K562 (cell line): ENCODE measurements around the gene HRG. TPM values are rescaled to one million over a fixed set of nuclear protein-coding genes. Genes with fewer than 3 reads are reported as not detected.
A peak's percentile ranks its signal among the peaks of the same experiment; 100 is the strongest.

Source experiments
- ATAC-seq: fragments of 200-7000 bp; cut with Tn5 transposase; 3 replicates; pipeline ENCODE4 v1.9.1; 2020; ENCODE audit warnings: moderate library complexity
- BruUV-seq: library from RNA; stranded (reverse); fragments of 400-500 nt; replicated peaks from 2 replicates; lab custom pipeline; 2021; lab: Mats Ljungman, UMichigan
- CTCF ChIA-PET: fragments of 300-600 bp; formaldehyde crosslinking; extraction: SDS; loops from one replicate; lab custom pipeline; 2021; ENCODE audit warnings: low intra/inter-chr PET ratio; lab: Yijun Ruan, JAX
- POLR2A ChIA-PET: fragments of 300-600, 350-650 bp; sonication (Branson Sonifier 250); formaldehyde crosslinking; extraction: SDS; loops from one replicate; lab custom pipeline; 2021; ENCODE audit warnings: antibody characterized with exemption, inconsistent platforms; lab: Yijun Ruan, JAX
- DNase-seq, 4 experiments: peaks; one replicate each; pipeline versions ENCODE4 v3.0.0 to v3.0.0-alpha.2; 2011 to 2018; ENCODE audit warnings: low spot score in 3 of 4, mixed read lengths in 3 of 4; ENCODE audit errors: extremely low read depth in 1 of 4
- FAIRE-seq: peaks from 2 replicates; lab custom pipeline; 2011; peaks lifted over from hg19 to GRCh38; lab: Jason Lieb, UNC
- H2AFZ ChIP-seq: 2 replicates; pipeline ENCODE4 v1.6.0; 2011; ENCODE audit warnings: low read depth, low read length, control low read depth, inconsistent platforms
- H3K27ac ChIP-seq: fragments of 200-600 bp; 3 replicates; pipeline ENCODE4 v1.8.0; 2011; ENCODE audit warnings: low read depth, mild to moderate bottlenecking, control low read depth, inconsistent platforms, low read length, moderate library complexity, mixed read lengths; ENCODE audit errors: extremely low read depth
- H3K27me3 ChIP-seq, 2 experiments: fragments of 300-600 bp in 1 of 2; 2 replicates in 1 of 2; 3 replicates in 1 of 2; pipeline versions ENCODE4 v1.6.0 to v1.8.0; 2011; ENCODE audit warnings: inconsistent platforms in 2 of 2, low read length in 2 of 2, mild to moderate bottlenecking in 1 of 2, mixed read lengths in 1 of 2, moderate library complexity in 1 of 2; ENCODE audit not compliant: control insufficient read depth in 2 of 2, insufficient read depth in 2 of 2
- H3K36me3 ChIP-seq: fragments of 300-600 bp; 3 replicates; pipeline ENCODE4 v1.8.0; 2011; ENCODE audit warnings: mild to moderate bottlenecking, low read length, inconsistent platforms; ENCODE audit not compliant: control insufficient read depth, insufficient read depth
- H3K4me1 ChIP-seq, 2 experiments: fragments of 200-600 bp in 1 of 2; replicated peaks in 1 of 2; 2 replicates in 1 of 2; 3 replicates in 1 of 2; pipeline versions ENCODE4 v1.5.1 to v1.8.0; 2011; ENCODE audit warnings: inconsistent platforms in 2 of 2, low read length in 2 of 2, mild to moderate bottlenecking in 1 of 2, mixed read lengths in 1 of 2, moderate library complexity in 1 of 2; ENCODE audit not compliant: control insufficient read depth in 2 of 2, insufficient read depth in 2 of 2
- H3K4me2 ChIP-seq: 2 replicates; pipeline ENCODE4 v1.6.1; 2011; ENCODE audit warnings: low read length, control low read depth, inconsistent platforms, mixed read lengths; ENCODE audit not compliant: insufficient read depth
- H3K4me3 ChIP-seq: fragments of 200-600 bp; sonication (generic), shearing (Covaris generic); 2 replicates; pipeline ENCODE4 v1.5.1; 2016; ENCODE audit warnings: control low read depth, inconsistent platforms
- H3K79me2 ChIP-seq: fragments of 200-600 bp; 3 replicates; pipeline ENCODE4 v1.8.0; 2011; ENCODE audit warnings: low read length, inconsistent platforms; ENCODE audit not compliant: control insufficient read depth, insufficient read depth
- H3K9ac ChIP-seq, 2 experiments: 2 replicates each; pipeline versions ENCODE4 v1.6.0 to v1.6.1; 2011; ENCODE audit warnings: low read depth in 2 of 2, low read length in 2 of 2, control low read depth in 1 of 2, inconsistent platforms in 1 of 2, mild to moderate bottlenecking in 1 of 2, mixed read lengths in 1 of 2; ENCODE audit not compliant: insufficient read depth in 1 of 2
- H3K9me1 ChIP-seq: one replicate; pipeline ENCODE4 v1.6.0; 2011; ENCODE audit warnings: inconsistent platforms, mild to moderate bottlenecking, low read length, moderate library complexity; ENCODE audit not compliant: control insufficient read depth, insufficient read depth
- H3K9me3 ChIP-seq: replicated peaks from 2 replicates; pipeline ENCODE4 v1.5.1; 2011; ENCODE audit warnings: low read depth, low read length, inconsistent platforms; ENCODE audit not compliant: control insufficient read depth, insufficient read depth
- H4K20me1 ChIP-seq: replicated peaks from 2 replicates; pipeline ENCODE4 v1.6.1; 2011; ENCODE audit warnings: low read length, inconsistent platforms, mixed read lengths; ENCODE audit not compliant: control insufficient read depth, insufficient read depth
- CBFA2T3 ChIP-seq: fragments of 450-650 bp; IDR thresholded peaks from 2 replicates; pipeline ENCODE4 v1.6.1; 2017
- CEBPB ChIP-seq: fragments of 450-650 bp; IDR thresholded peaks from 2 replicates; pipeline ENCODE4 v1.6.1; 2016; ENCODE audit warnings: missing genetic modification characterization, missing compliant biosample characterization
- CHD2 ChIP-seq: IDR thresholded peaks from 2 replicates; pipeline ENCODE4 v1.6.1; 2011; ENCODE audit warnings: low read depth, low read length
- ZNF197 ChIP-seq: fragments of 200-800 bp; sonication (Bioruptor generic); IDR thresholded peaks from 2 replicates; pipeline ENCODE4 v1.6.1; 2016; ENCODE audit warnings: low read depth, missing genetic modification characterization, missing compliant biosample characterization
- ZNF41 ChIP-seq: fragments of 250-450 bp; sonication (Bioruptor Pico); conservative IDR thresholded peaks from 2 replicates; pipeline ENCODE4 v1.4.0; 2020; ENCODE audit warnings: mild to moderate bottlenecking
- ZNF518B ChIP-seq: fragments of 250-450 bp; sonication (Bioruptor Pico); IDR thresholded peaks from 2 replicates; pipeline ENCODE4 v1.5.0; 2021; ENCODE audit warnings: mild to moderate bottlenecking, moderate library complexity
- WGBS: fragments of 100-300 bp; shearing (Covaris generic); methylation state at CpG from one replicate; pipeline ENCODE4 v1.1.6; 2016; ENCODE audit warnings: low coverage, mixed read lengths; ENCODE audit not compliant: insufficient coverage; ENCODE audit errors: missing lambda C conversion rate; 5-methylcytosine and 5-hydroxymethylcytosine counted together
- in situ Hi-C: fragments of 300-500 bp; cut with MboI; formaldehyde crosslinking; loops from 4 replicates; pipeline ENCODE4 v1.15.0; 2018; ENCODE audit warnings: inconsistent platforms, mixed read lengths
- intact Hi-C: fragments of 100-400 bp; cut with micrococcal nuclease; formaldehyde crosslinking; loops from 2 replicates; pipeline ENCODE4 v1.14.2; 2022
- polyA plus RNA-seq, 8 experiments: library from polyadenylated mRNA; depleted of rRNA in 4 of 8; stranded (reverse) in 5 of 8; unstranded in 3 of 8; fragments of >200 nt; fragmentation: Nextera tagmentation in 2 of 8; fragmentation: Illumina TruSeq in 1 of 8; extraction: Ambion mirVana in 2 of 8; extraction: Trizol in 1 of 8; gene quantifications; 2 replicates each; pipeline versions ENCODE4 v1.2.1 to v1.2.3, GENCODE V29; 2011 to 2014; ENCODE audit warnings: inconsistent platforms in 1 of 8, missing spikeins in 1 of 8
- total RNA-seq, 7 experiments: library from RNA; depleted of rRNA in 6 of 7; stranded (reverse); fragments of >200 nt in 6 of 7; fragmentation: Illumina TruSeq in 2 of 7; extraction: Trizol in 2 of 7; gene quantifications; 2 replicates each; pipeline versions ENCODE4 v1.2.1 to v1.2.3, GENCODE V29; 2011 to 2021; ENCODE audit warnings: low replicate concordance in 1 of 7

HRG gene
- total and polyA plus RNA-seq, 9 of the 15 experiments (the other 6 are each of a cell fraction or from before 2014, with no cell fraction given) = not detected

GRCh38 chr3:186693843-186694242, 28.0 kb downstream of the HRG start:
- no peaks in the 10 kb centered on the region for H4K20me1 ChIP-seq
- no peak overlapping the region for H3K4me3 ChIP-seq
- intact Hi-C loops = no loop called here
- no peak overlapping the region for H3K27ac ChIP-seq
- no peaks in the 10 kb centered on the region for H3K9me1 ChIP-seq
- CTCF ChIA-PET = no interaction called here
- no peaks in the 10 kb centered on the region for H3K36me3 ChIP-seq
- peaks cover 0 to 3% of the 10 kb centered on the region in 2 experiments; a peak in 2 of 5 replicates for H3K4me1 ChIP-seq
- WGBS = 36% methylated on average over 3 of the region's 3 CpGs
- no peak overlapping the region for H2AFZ ChIP-seq
- H3K79me2 ChIP-seq = no peaks in the 10 kb centered on the region
- peaks cover 8 to 21% of the 10 kb centered on the region in 2 experiments for H3K27me3 ChIP-seq
- no peaks in the 10 kb centered on the region for H3K9me3 ChIP-seq
- ATAC-seq = no peak
- TF ChIP-seq ZNF197 (CRISPR knock-in tag) (no peak), CEBPB (tag) (0 out of 2 replicates have a peak, but pooled peaks have one; percentile 1)
- TF ChIP-seq, all 486 proteins: peak for 1
- Histone ChIP-seq H3K4me2 (no peak overlapping the region), H3K9ac (no peak overlapping the region)
- in situ Hi-C loops = no loop called here
- BruUV-seq = no TSS peak
- DNase-seq = no peak
- no peak for FAIRE-seq
- POLR2A ChIA-PET = no interaction called here

GRCh38 chr3:186694288-186695032, 28.6 kb downstream of the HRG start:
- H2AFZ ChIP-seq = no peak overlapping the region
- peaks cover 8 to 21% of the 10 kb centered on the region in 2 experiments for H3K27me3 ChIP-seq
- no peak overlapping the region for H3K4me2 ChIP-seq
- no peaks in the 10 kb centered on the region for H3K9me1 ChIP-seq
- DNase-seq = no peak
- no peaks in the 10 kb centered on the region for H3K36me3 ChIP-seq
- 10% methylated on average over 6 of the region's 6 CpGs for WGBS
- FAIRE-seq = no peak
- peaks cover 0 to 5% of the 10 kb centered on the region in 2 experiments; a peak in 2 of 5 replicates for H3K4me1 ChIP-seq
- in situ Hi-C loops (no loop called here), intact Hi-C loops (loop anchor here (5.0 kb wide), 1 partner anchor 58 kb away; no protein-coding TSS in a partner anchor)
- H3K9me3 ChIP-seq = no peaks in the 10 kb centered on the region
- no peaks in the 10 kb centered on the region for H4K20me1 ChIP-seq
- no peak for ATAC-seq
- H3K9ac ChIP-seq = no peak overlapping the region
- H3K79me2 ChIP-seq = no peaks in the 10 kb centered on the region
- no peak for TF ChIP-seq ZNF518B
- no peak for TF ChIP-seq ZNF41 (CRISPR knock-in tag)
- TF ChIP-seq CBFA2T3 = no peak
- TF ChIP-seq CHD2 = no peak
- no peak overlapping the region for H3K27ac ChIP-seq
- no TSS peak for BruUV-seq
- ChIA-PET CTCF (interaction anchor here (0.6 kb wide), 1 partner anchor 91 kb away, joined by 3 read pairs; no protein-coding TSS in a partner anchor), POLR2A (no interaction called here)
- no peak overlapping the region for H3K4me3 ChIP-seq
